ENCODE data around the gene FRY. TPM values are rescaled to one million over a fixed set of nuclear protein-coding genes. Genes with fewer than 3 reads are reported as not detected.

Gene FRY
- polyA plus RNA-seq, 4 donors, result 44.1 to 57.3 (median 49.9) TPM

- DNase-seq (ENCODE audit: low read depth in 4 of 4, low spot score in 2 of 4), result no peak
Observed at GRCh38 chr13:32206097-32206740, 174.6 kb downstream of the FRY start.

- no peak for DNase-seq (ENCODE audit: low read depth in 4 of 4, low spot score in 2 of 4)
Observed at GRCh38 chr13:32208860-32209259, 177.3 kb downstream of the FRY start.

DNA sequence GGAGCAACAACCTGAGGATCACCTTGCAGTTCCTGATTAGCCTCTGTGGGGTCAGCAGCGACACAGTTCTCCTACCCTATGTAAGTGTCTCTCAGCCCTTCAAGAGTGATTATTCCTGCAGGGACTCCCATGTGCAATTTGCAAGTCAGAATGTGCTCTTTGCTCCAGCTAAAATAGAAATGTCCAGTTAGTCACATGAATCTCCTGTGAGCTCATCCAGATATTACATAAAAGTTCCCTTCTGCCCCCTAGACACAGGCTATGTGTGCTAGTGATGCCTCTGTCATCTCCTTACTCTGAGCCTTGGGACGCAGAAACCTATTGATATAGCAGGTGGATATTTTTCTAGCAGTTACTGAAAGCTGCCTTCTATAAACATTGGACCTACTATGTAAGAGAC, 178.1 kb downstream of the FRY start:
- no peak for DNase-seq (ENCODE audit: low read depth in 4 of 4, low spot score in 2 of 4)

- DNase-seq (ENCODE audit: low read depth in 4 of 4, low spot score in 2 of 4), result no peak
Observed at GRCh38 chr13:32210101-32210500, 178.5 kb downstream of the FRY start.

GRCh38 chr13:32211813-32212212, 180.2 kb downstream of the FRY start:
- no peak for DNase-seq (ENCODE audit: low read depth in 4 of 4, low spot score in 2 of 4)

DNA sequence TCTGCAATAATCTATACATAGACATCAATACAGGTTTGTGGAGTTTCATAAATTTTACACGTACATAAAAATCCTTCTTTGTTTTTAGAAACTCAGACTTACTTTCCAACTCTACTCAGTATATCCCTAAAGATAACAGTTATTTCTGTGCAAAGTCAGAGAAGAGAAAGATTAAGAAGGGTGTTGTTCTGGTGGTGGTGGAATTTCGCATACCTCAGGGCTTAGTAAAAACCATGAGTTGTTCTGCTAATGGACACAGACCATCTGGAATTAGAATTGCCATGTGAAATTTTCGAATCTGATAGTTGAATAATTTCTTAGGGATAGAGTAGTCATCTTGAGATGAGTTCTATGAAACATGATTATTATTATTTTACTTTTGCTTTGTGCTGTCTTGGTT, 180.8 kb downstream of the FRY start:
- DNase-seq (ENCODE audit: low read depth in 4 of 4, low spot score in 2 of 4), result no peak

- DNase-seq (ENCODE audit: low read depth in 4 of 4, low spot score in 2 of 4), result no peak
Observed at GRCh38 chr13:32213626-32214025, 182.1 kb downstream of the FRY start.

GRCh38 chr13:32214071-32214470, 182.5 kb downstream of the FRY start:
- no peak for DNase-seq (ENCODE audit: low read depth in 4 of 4, low spot score in 2 of 4)

- DNase-seq (ENCODE audit: low read depth in 4 of 4, low spot score in 2 of 4), result no peak
Observed at GRCh38 chr13:32216281-32216680, 184.7 kb downstream of the FRY start.

- DNase-seq (ENCODE audit: low read depth in 4 of 4, low spot score in 2 of 4), result no peak
Observed at GRCh38 chr13:32222046-32222676, 190.6 kb downstream of the FRY start.

GRCh38 chr13:32224916-32225315, 193.3 kb downstream of the FRY start:
- no peak for DNase-seq (ENCODE audit: low read depth in 4 of 4, low spot score in 2 of 4)

DNA sequence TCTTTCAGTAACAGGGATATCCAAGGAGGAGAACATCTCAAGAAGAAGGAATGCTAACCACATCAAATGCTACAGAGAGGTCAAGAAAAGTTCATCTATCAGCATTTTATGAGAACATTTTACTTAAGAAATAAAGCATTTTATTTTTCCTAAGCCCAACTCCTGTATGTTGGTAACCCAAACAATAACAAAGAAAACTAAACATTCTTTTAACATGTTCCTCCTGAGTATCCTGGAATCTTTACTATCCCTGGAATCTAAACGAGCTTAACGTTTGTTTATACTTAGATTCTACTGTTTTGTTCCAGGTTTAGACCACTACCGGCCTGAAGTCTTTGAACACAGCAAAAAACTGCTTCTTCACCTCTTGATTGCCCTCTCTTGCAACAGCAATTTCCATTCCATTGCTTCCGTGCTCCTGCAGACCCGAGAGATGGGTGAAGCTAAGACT, 193.9 kb downstream of the FRY start:
- no peak for DNase-seq (ENCODE audit: low read depth in 4 of 4, low spot score in 2 of 4)

DNA sequence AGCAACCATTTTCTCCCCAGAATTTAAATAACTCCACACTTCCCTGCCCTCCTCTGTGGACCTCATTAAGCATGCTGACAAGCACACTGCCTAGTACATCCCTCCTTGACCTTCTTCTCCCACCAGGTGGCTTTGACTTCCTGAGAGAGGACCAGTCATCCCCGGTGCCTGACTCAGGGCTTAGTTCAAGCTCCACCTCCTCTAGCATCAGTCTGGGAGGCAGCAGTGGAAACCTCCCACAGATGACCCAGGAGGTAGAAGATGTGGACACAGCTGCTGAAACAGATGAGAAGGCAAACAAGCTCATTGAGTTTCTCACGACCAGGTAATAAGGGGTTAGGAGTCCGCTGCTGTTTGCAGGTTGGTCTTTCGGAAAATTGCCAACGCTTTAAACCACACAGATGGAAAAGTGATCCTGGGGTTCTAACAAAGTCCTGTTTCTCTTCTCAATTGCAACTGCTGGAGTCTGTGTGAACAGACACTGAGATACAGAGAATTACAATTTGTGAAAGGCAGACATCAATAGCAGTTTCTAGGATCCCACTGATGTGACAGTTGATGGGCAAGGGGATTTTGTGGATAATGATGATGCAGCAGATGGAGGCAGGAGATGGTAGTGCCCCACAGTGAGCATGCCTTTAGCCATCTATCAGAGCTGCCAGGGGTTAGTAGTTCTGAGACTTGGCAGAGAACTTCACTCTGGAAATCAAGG, 196.9 kb downstream of the FRY start:
- DNase-seq (ENCODE audit: low read depth in 4 of 4, low spot score in 2 of 4), result no peak

GRCh38 chr13:32229443-32229842, 197.9 kb downstream of the FRY start:
- no peak for DNase-seq (ENCODE audit: low read depth in 4 of 4, low spot score in 2 of 4)

- DNase-seq (ENCODE audit: low read depth in 4 of 4, low spot score in 2 of 4), result no peak
Observed at GRCh38 chr13:32232263-32232662, 200.7 kb downstream of the FRY start.

- peak in 1 of 4 donors; percentile 55 for DNase-seq (ENCODE audit: low read depth in 4 of 4, low spot score in 2 of 4)
Observed at GRCh38 chr13:32233062-32233461, 201.5 kb downstream of the FRY start.

DNA sequence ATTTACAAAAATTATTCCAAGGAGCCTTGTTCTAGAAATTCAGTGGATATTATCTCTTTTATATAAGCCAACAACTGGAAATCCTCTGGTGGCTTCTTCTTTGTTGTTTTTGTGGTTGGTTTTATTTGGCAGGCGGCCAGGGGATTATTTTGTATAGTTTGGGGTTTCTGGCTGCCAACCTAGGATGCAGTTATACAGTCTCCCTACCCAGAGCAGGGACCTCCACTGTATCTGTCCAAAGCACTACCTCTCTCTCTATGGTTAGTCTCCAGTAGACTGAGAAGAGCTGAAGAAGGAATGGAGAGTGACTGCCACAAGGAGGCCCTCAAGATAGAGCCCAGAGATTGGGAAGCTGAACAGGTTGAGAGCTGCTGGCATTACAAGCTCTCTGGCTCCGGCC, 203.3 kb downstream of the FRY start:
- DNase-seq (ENCODE audit: low read depth in 4 of 4, low spot score in 2 of 4), result no peak

DNA sequence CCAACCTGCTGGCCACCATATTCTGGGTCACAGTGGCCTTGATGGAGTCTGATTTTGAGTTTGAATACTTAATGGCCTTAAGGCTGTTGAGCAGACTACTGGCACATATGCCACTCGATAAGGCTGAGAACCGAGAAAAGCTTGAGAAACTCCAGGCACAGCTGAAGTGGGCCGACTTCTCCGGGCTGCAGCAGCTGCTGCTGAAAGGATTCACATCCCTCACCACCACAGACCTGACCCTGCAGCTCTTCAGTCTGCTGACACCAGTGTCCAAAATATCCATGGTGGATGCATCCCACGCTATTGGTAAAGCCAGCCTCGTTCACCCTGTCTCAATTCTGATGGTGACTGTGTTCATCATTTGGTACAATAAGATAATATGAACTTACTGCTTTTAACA, 206.1 kb downstream of the FRY start:
- DNase-seq (ENCODE audit: low read depth in 4 of 4, low spot score in 2 of 4), result no peak

- DNase-seq (ENCODE audit: low read depth in 4 of 4, low spot score in 2 of 4), result no peak
Observed at GRCh38 chr13:32243695-32244094, 212.1 kb downstream of the FRY start.

- no peak for DNase-seq (ENCODE audit: low read depth in 4 of 4, low spot score in 2 of 4)
Observed at GRCh38 chr13:32245555-32245954, 214.0 kb downstream of the FRY start.

DNA sequence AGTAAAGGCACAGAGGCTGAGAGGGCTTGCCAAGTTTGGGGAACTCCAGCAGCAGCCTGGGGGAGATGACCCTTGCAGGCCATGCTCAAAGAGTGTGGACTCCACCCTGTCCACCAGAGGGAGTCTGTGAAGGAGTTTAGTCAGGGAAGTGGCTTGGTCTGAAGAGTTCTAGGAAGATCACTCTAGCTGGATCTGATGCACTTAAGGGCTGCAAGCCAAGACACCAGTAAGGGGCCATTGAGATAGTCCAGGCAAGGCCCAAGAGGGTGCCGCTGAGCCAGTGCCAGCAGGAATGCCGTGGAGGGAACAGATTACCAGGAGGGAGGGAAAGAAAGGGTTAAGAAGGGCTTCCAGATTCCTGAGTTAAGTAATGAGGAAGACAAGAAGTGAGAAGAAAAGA, 214.9 kb downstream of the FRY start:
- DNase-seq (ENCODE audit: low read depth in 4 of 4, low spot score in 2 of 4), result no peak

DNA sequence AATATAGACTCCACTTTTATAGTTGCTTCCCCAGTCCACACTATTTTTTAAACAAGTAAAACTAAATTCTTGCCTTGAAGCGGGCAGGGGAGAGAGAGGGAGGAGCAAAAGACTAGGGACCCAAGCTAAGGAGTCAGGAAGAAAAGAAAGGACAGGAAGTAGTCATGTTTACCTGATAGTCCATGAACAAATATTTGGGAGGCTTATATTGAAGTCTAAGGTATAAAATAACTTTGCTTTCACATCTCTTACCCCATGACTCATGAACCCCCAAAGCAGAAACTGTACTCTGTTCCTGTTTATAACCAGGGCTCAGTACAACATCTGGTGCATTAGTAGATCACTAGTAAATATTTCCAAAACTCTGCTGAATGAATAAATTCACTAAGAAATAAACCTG, 216.3 kb downstream of the FRY start:
- DNase-seq (ENCODE audit: low read depth in 4 of 4, low spot score in 2 of 4), result no peak

All from left renal cortex interstitium (tissue), 4 donors.